GM12892 (cell line): ENCODE data around the gene RIPOR1.

Experiments used
- POLR2A ChIP-seq: IDR thresholded peaks from 2 replicates; pipeline ENCODE4 v1.6.1; 2011; ENCODE audit warnings: low read depth, low read length, control low read depth
- POLR2AphosphoS5 ChIP-seq: IDR thresholded peaks from 2 replicates; pipeline ENCODE4 v1.6.1; 2011; ENCODE audit warnings: low read depth, low read length, control low read depth

DNA sequence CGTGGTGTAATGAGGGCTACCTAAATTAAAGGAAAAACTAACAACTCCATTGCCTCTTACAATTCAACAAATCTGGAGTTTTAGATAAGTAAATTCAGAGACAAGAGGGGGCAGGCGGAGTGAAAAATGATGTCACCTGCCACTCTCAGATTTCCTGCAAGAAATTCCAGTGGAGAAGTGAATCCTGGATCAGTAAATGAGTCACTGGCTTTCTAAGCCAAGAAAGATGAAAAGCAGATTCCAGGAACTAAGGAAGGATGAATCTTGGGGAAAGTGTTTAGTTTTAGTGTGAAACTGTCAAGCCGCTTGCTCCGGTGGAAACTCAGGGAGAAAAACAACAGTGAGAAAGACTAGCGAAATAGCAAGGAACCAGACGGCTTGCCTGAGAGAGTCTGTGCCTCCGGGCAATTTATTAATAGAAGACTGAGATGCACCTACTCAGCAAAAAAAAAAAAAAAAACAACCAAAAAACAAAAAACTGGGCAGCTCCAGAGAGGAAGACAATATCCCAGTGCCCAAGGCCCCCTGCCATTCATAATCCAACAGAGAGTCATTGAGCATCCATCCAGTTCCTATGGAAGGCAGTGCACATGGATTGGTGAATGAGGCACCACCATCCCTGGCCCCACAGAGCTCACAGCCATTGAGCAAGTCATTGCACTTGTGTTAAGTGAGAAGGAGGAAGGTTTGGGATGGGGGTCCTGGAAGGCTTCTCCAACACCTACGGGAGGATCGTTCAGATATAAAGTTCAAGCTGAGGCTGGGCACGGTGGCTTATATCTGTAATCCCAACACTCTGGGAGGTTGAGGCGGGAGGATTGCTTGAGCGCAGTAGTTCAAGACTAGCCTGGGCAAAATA is 12.1 kb upstream of the RIPOR1 start:
- TF ChIP-seq POLR2A (no peak), POLR2AphosphoS5 (no peak)
